SKM-1 (cell line): ENCODE data around the gene EGF.
"Not testable (repeated sequence)": the region's sequence is repeated elsewhere in the genome, so short reads cannot be mapped to it uniquely, and the experiment has no call there.

Source experiments
- DNase-seq: peaks from one replicate; lab custom pipeline; 2025; ENCODE audit not compliant: unreplicated experiment; lab: John Stamatoyannopoulos, UW

The EGF gene

DNA sequence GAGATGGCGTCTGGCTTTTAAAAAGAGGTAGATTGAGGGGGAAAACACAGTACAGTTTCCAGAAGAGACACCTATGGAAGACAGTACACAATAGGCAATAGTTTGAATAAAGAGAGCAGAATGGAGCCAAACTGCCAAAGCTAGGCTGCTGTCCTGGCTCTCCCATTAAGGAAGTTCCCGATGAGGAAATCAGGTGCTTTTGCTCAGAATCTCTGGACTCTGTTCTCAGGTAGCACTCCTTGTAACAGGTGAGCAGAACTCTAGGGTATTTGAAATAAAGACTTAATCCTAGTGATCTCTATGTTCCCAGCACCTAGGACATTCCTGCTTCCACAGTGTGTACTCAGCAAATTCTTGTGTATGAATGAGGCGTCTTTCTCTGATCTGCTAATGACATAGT, 1.6 kb downstream of the EGF start:
- DNase-seq, result no peak

DNA sequence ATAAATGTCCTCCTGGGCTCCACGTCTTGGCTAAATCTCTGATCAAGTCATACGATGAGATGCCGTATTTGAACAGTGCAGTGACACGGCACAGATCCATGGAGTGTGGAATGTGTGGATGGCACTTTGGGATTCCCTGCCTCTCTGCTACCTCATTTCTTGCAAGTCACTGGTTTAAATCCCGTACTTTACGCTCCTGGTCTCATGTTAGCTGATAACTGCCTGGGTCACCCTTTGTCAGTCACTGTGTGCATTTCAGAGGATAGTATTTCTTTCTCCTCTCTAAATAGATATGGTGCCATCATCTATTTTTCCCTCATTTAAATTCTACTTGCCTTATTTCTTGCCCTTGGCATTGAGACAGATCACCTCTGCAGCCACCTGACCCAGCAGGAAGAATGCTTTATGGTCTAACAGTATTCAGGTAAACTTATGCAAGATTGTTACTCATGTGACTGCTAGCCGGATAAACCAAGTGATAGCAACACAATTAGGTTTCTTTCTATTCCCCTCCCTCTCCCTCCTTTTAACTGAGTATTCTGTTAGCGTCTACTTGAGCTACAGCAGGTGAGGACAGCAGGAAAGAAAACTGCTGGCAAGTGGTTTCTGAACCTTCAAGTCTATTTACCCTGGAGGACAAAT, 2.8 kb downstream of the EGF start:
- no peak for DNase-seq

GRCh38 chr4:109916027-109916409, 3.3 kb downstream of the EGF start:
- no peak for DNase-seq

DNA sequence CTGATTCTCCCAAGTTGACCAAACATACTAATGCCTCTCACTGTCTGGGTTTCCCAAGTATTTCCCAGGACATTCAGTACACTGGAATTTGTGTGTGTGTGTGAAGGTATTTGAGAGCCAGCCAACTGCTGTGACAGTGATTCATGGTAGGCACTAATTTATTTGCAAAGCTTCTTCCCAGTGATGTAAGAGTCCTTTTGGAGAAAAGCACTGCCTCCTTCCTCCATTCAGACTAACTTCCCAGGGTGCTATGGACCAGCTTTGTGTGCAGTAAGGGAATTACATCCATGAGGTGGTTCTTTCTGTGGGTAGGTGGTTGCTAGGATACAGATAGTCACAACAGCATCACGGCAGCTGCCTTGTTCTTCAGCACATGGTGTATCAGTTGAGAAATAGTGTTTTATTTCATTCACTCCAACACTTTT, 8.7 kb downstream of the EGF start:
- no peak for DNase-seq

DNA sequence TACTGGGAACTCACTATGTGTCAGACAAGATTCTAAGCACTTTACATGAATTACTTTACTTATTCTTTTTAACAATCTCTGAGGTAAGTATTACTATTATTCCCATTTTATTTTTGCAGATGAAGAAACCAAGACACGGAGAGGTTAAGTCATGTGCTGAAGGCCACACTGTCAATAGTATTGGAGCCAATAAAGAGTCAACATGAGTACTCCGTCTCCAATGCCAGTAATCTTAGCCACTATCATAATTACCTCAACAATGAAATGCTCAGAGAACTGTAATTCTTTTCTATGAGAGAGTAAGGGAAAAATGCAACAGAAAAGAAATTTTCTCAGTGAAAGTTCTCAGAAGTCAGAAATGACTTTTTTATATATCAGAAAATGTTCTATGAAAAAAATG, 12.7 kb downstream of the EGF start:
- no peak for DNase-seq

GRCh38 chr4:109928327-109929045, 15.8 kb downstream of the EGF start:
- DNase-seq, result no peak

DNA sequence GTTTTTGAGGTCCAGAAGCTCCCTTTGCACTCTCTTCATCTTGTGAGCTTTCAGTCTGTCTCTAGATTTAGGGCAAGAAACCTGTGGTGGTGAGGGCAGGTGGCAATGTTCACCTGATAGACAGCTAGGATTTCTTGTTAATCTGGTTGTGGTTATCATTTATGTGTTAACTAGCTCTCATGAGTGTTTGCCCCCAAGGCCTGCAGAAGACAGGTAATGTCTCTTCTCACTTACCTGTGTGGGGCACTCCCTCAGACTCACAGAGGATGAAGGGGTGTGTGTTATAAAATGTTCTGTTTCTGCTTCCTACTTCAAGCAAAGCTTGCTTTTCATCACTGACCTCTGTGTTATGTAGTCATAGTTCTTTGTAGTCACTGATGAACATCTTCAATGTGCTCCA, 17.8 kb downstream of the EGF start:
- DNase-seq, result no peak

DNA sequence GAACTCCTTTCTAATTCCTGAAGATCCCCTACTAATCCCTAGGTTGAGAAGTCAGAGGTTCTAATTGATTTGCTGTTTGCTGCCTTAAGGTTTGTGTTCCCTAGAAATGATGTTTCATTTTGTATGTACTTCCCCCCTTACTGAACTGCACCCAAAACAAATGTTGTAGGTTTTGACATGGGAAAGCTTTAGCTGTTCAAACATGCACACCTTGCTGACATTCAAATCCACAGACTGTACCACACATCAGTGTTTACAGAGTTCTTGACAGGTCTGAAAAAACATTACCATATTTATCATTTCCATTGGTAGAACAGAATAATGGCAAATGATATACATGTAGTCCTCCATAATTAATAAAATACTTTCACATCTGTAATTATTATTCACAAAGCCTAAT, 18.2 kb downstream of the EGF start:
- no peak for DNase-seq

- DNase-seq, result no peak
Measured at GRCh38 chr4:109931318-109931717, 18.6 kb downstream of the EGF start.

DNA sequence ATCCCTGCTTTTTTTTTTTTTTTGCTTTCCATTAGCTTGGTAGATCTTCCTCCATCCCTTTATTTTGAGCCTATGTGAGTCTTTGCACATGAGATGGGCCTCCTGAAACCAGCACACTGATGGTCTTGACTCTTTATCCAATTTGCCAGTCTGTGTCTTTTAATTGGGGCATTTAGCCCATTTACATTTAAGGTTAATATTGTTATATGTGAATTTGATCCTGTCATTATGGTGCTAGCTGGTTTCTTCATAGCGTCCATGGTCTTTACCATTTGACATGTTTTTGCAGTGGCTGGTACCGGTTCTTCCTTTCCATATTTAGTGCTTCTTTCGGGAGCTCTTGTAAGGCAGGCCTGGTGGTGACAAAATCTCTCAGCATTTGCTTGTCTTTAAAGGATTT, 24.7 kb downstream of the EGF start:
- DNase-seq, result not testable (repeated sequence)

DNA sequence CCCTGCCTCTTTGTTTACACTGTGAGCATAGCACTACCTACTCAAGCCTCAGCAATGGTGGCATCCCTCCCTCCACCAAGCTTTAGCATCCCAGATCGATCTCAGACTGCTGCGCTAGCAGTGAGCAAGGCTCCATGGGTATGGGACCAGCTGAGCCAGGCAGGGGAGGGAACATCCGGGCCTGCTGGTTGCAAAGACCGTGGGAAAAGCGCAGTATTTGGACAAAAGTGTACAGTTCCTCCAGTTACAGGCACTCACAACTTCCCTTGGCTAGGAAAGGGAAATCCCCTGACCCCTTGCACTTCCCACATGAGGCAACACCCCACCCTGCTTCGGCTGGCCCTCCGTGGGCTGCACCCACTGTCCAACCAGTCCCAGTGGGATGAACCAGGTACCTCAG, 26.5 kb downstream of the EGF start:
- DNase-seq, result no peak

DNA sequence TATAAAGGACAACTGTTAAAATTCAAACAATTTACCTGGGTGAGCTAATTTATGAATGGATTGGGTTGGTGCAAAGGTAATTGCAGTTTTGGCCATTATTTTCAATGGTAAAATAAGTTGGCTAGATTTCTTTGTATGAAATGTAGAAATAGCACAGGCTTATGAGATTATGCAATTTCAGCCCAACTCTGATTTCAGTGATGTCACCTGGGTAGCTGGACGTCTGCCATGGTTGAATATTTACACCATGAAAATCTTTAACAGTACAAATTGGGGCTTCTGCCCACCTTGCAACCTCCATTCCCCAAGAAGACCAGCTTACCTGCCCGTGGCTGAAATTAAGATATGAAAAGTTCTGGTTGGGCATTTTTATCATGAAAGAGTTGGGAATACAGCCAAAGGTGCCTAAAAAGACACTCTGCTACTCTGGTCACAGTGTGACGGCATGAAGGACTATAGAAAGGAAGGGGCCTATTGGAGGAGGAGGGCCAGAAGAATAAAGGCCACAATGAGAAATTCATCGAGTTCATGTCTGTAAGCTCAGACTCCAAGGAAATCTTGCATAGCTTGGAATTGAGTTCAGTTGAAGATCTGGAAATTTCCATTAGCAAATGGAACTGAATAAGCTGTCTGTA, 29.7 kb downstream of the EGF start:
- DNase-seq, result no peak

GRCh38 chr4:109943745-109944144, 31.1 kb downstream of the EGF start:
- no peak for DNase-seq

GRCh38 chr4:109944591-109944990, 31.9 kb downstream of the EGF start:
- no peak for DNase-seq

GRCh38 chr4:109945056-109945455, 32.4 kb downstream of the EGF start:
- no peak for DNase-seq

DNA sequence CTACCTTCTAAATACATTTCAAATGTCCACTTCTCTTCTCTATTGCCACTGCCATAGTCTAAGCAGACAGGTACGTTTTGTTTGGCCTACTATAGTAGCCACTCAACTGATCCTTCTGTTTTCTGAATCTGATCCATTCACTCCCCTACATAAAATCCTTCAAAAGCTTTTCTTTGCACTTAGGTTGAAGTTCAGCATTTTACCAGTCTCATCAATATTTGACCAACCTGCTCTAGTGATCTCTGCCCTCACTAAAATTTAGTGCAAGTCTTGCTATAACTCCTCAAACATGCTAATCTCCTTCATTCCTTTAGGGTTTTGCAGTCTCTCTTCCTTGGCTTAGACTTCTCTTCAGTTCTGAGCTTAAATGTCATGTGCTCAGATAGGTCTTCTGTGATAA, 33.4 kb downstream of the EGF start:
- DNase-seq, result no peak

DNA sequence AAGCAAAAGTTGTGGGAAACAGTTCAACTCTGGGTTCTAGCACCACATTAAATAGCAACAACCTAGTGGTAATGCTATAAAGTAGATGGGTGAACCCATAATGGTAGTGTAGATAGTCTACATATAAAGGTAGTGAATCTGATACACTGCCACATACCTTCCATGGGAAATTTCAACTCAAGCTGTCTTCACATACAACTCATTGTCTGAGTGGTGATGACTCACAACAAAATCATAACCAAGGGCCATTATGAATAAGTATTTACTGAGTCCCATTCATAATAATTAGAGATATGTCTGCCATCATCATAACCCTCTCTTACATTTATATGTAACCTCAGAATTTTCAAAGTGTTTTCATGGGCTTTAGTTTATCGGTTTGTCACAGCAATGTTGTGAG, 34.8 kb downstream of the EGF start:
- no peak for DNase-seq

GRCh38 chr4:109947918-109948317, 35.2 kb downstream of the EGF start:
- no peak for DNase-seq

GRCh38 chr4:109949099-109949718, 36.5 kb downstream of the EGF start:
- not testable (repeated sequence) for DNase-seq

GRCh38 chr4:109952612-109953011, 39.9 kb downstream of the EGF start:
- no peak for DNase-seq

GRCh38 chr4:109953556-109953955, 40.9 kb downstream of the EGF start:
- DNase-seq, result no peak

- no peak for DNase-seq
Measured at GRCh38 chr4:109955146-109955545, 42.5 kb downstream of the EGF start.
